GM21576 (cell line): ENCODE results near the gene TP73.

Experiments used
- ATAC-seq: cut with Tn5 transposase; IDR thresholded peaks from one replicate; pipeline ENCODE4 v1.9.1; 2021; ENCODE audit warnings: mild to moderate bottlenecking, moderate library complexity; ENCODE audit not compliant: unreplicated experiment

The TP73 gene

GRCh38 chr1:3683992-3684391 lies 31.7 kb downstream of the TP73 start:
- ATAC-seq = no peak

- ATAC-seq = no peak
Measured at GRCh38 chr1:3685222-3685621, 32.9 kb downstream of the TP73 start.

GRCh38 chr1:3685906-3686305 lies 33.6 kb downstream of the TP73 start:
- no peak for ATAC-seq

GRCh38 chr1:3687504-3687903 lies 35.2 kb downstream of the TP73 start:
- no peak for ATAC-seq

GRCh38 chr1:3688356-3689137 lies 36.2 kb downstream of the TP73 start:
- ATAC-seq = no peak

GRCh38 chr1:3689138-3689750 lies 36.9 kb downstream of the TP73 start:
- ATAC-seq = no peak

- no peak for ATAC-seq
Measured at GRCh38 chr1:3690282-3691065, 38.2 kb downstream of the TP73 start.

- ATAC-seq = no peak
Measured at GRCh38 chr1:3691421-3692204, 39.3 kb downstream of the TP73 start.

- ATAC-seq = no peak
Measured at GRCh38 chr1:3692598-3692997, 40.3 kb downstream of the TP73 start.

- no peak for ATAC-seq
Measured at GRCh38 chr1:3693321-3693720, 41.0 kb downstream of the TP73 start.

- peak; percentile 52 for ATAC-seq
Measured at GRCh38 chr1:3695326-3696217, 43.3 kb downstream of the TP73 start.

GRCh38 chr1:3696689-3697088 lies 44.4 kb downstream of the TP73 start:
- ATAC-seq = no peak

GRCh38 chr1:3697104-3697503 lies 44.8 kb downstream of the TP73 start:
- ATAC-seq = no peak

GRCh38 chr1:3697810-3698209 lies 45.5 kb downstream of the TP73 start:
- no peak for ATAC-seq

- ATAC-seq = no peak
Measured at GRCh38 chr1:3698660-3699408, 46.5 kb downstream of the TP73 start.

GRCh38 chr1:3699596-3699995 lies 47.3 kb downstream of the TP73 start:
- no peak for ATAC-seq

GRCh38 chr1:3700631-3701030 lies 48.3 kb downstream of the TP73 start:
- no peak for ATAC-seq

GRCh38 chr1:3702528-3702927 lies 50.2 kb downstream of the TP73 start:
- ATAC-seq = no peak

- ATAC-seq = no peak
Measured at GRCh38 chr1:3702990-3703728, 50.8 kb downstream of the TP73 start.
